Kidney (tissue), 14 donors: Measurements from ENCODE around the gene SLC1A7. TPM values are rescaled to one million over a fixed set of nuclear protein-coding genes. Genes with fewer than 3 reads are reported as not detected.

Experiments
- DNase-seq, 5 donors: peaks; one replicate each; pipeline ENCODE4 v3.0.0-alpha.2; 2013 to 2020
- FAIRE-seq: peaks from 2 replicates; lab custom pipeline; 2012; peaks lifted over from hg19 to GRCh38; lab: Jason Lieb, UNC
- H3K27ac ChIP-seq, 2 donors: one replicate each; pipeline ENCODE4 v1.7.0; 2013; ENCODE audit warnings: low read depth in 2 of 2, low read length in 2 of 2, inconsistent platforms in 1 of 2
- H3K27me3 ChIP-seq: one replicate; pipeline ENCODE4 v1.7.1; 2013; ENCODE audit warnings: low read length, inconsistent platforms; ENCODE audit not compliant: control insufficient read depth, insufficient read depth
- H3K36me3 ChIP-seq, 3 donors: one replicate each; pipeline versions ENCODE4 v1.7.0 to v1.7.1; 2013; ENCODE audit warnings: low read length in 3 of 3, control low read depth in 1 of 3, inconsistent platforms in 1 of 3; ENCODE audit not compliant: insufficient read depth in 3 of 3, control insufficient read depth in 2 of 3
- H3K4me1 ChIP-seq, 3 donors: one replicate each; pipeline versions ENCODE4 v1.7.0 to v1.7.1; 2013; ENCODE audit warnings: low read length in 3 of 3, inconsistent platforms in 1 of 3, low read depth in 1 of 3; ENCODE audit not compliant: control insufficient read depth in 2 of 3, insufficient read depth in 2 of 3
- H3K4me3 ChIP-seq, 3 donors: one replicate each; pipeline versions ENCODE4 v1.7.0 to v1.8.1; 2013; ENCODE audit warnings: low read length in 3 of 3, control low read depth in 1 of 3, inconsistent platforms in 1 of 3
- H3K9ac ChIP-seq, 3 donors: one replicate each; pipeline versions ENCODE4 v1.7.0 to v1.7.1; 2013; ENCODE audit warnings: low read length in 3 of 3, control low read depth in 1 of 3, inconsistent platforms in 1 of 3
- H3K9me3 ChIP-seq, 3 donors: one replicate each; pipeline versions ENCODE4 v1.7.0 to v1.7.1; 2013; ENCODE audit warnings: low read length in 3 of 3, control low read depth in 1 of 3, inconsistent platforms in 1 of 3; ENCODE audit not compliant: control insufficient read depth in 2 of 3, insufficient read depth in 1 of 3
- CTCF ChIP-seq: IDR thresholded peaks from 3 replicates; pipeline ENCODE4 v1.5.1; 2012; ENCODE audit warnings: mild to moderate bottlenecking, moderate library complexity, borderline replicate concordance; ENCODE audit not compliant: insufficient read depth; ENCODE audit errors: extremely low read depth
- intact Hi-C: fragments of 100-400 bp; cut with DNase I; formaldehyde crosslinking; loops from one replicate; pipeline ENCODE4 v1.11.1; 2022
- polyA plus RNA-seq: library from polyadenylated mRNA; stranded (reverse); fragments of 350-450 nt; fragmentation: Illumina TruSeq; extraction: RNeasy Lipid Tissue Mini Kit (QIAGEN cat#74804); gene quantifications from one replicate; pipeline ENCODE4 v1.2.3, GENCODE V29; 2014; ENCODE audit warnings: low read depth, low replicate concordance; ENCODE audit not compliant: insufficient read depth
- total RNA-seq: library from RNA; stranded (reverse); fragmentation: NEBNext Ultra II Directional; extraction: Animal tissue kit (Norgen Biotek cat#: 25700); gene quantifications from one replicate; pipeline ENCODE4 v1.2.1, GENCODE V29; 2021
- donor health status: control.
- donor health status: control.
- donor health status: control.
- donor health status: control.
- donor health status: control.
- donor health status: DM: yes; HTN: yes; CAD: no.
- donor health status: Normal renal cell carcinoma (clear cell type).

Gene SLC1A7
- total and polyA plus RNA-seq, 2 donors from 2014 or later, result 1.0 TPM; not detected in 1

GRCh38 chr1:53180951-53181350 is 38.5 kb upstream of the SLC1A7 start:
- Histone ChIP-seq H3K36me3 (no peaks in the 10 kb centered on the region), H3K27ac (no peak overlapping the region), H3K9ac (no peak overlapping the region), H3K9me3 (no peaks in the 10 kb centered on the region), H3K27me3 (no peaks in the 10 kb centered on the region), H3K4me3 (no peak overlapping the region), H3K4me1 (peaks cover 0 to 7% (median 3%) of the 10 kb centered on the region in 3 donors)
- intact Hi-C loops, result no loop called here
- no peak for TF ChIP-seq CTCF
- DNase-seq (no peak), FAIRE-seq (no peak)

GRCh38 chr1:53180226-53180625 is 37.8 kb upstream of the SLC1A7 start:
- H3K4me1 ChIP-seq, result peaks cover 0 to 7% (median 3%) of the 10 kb centered on the region in 3 donors
- H3K4me3 ChIP-seq, result no peak overlapping the region
- FAIRE-seq, result no peak
- intact Hi-C loops, result no loop called here
- no peak for TF ChIP-seq CTCF
- H3K27ac ChIP-seq, result no peak overlapping the region
- no peak for DNase-seq
- H3K36me3 ChIP-seq, result no peaks in the 10 kb centered on the region
- no peak overlapping the region for H3K9ac ChIP-seq
- no peaks in the 10 kb centered on the region for H3K27me3 ChIP-seq
- H3K9me3 ChIP-seq, result no peaks in the 10 kb centered on the region

- no peak overlapping the region for H3K9ac ChIP-seq
- no peak overlapping the region for H3K4me3 ChIP-seq
- H3K4me1 ChIP-seq, result no peaks in the 10 kb centered on the region
- TF ChIP-seq CTCF, result peak; percentile 33
- H3K27me3 ChIP-seq, result no peaks in the 10 kb centered on the region
- H3K36me3 ChIP-seq, result no peaks in the 10 kb centered on the region
- H3K9me3 ChIP-seq, result no peaks in the 10 kb centered on the region
- no peak for FAIRE-seq
- intact Hi-C loops, result no loop called here
- DNase-seq, result peak in 1 of 5 donors; percentile 18
- no peak overlapping the region for H3K27ac ChIP-seq
These were observed 34.2 kb upstream of the SLC1A7 start for GRCh38 chr1:53176452-53177208.
